MM.1S (cell line): ENCODE data around the gene ATXN1.

Experiments used
- DNase-seq: peaks from one replicate; pipeline ENCODE4 v3.0.0-alpha.2; 2015
- H2AFZ ChIP-seq: fragments of 300-600 bp; sonication (generic); 2 replicates; pipeline ENCODE4 v1.6.0; 2016; ENCODE audit warnings: antibody characterized with exemption, low read length
- H3F3A ChIP-seq: fragments of 300-600 bp; sonication (generic); 2 replicates; pipeline ENCODE4 v1.6.1; 2016; ENCODE audit warnings: mild to moderate bottlenecking, antibody characterized with exemption, low read length, moderate library complexity, mixed read lengths; ENCODE audit not compliant: insufficient read depth
- H3K27ac ChIP-seq: fragments of 300-600 bp; sonication (generic); 2 replicates; pipeline ENCODE4 v1.5.1; 2016; ENCODE audit warnings: mild to moderate bottlenecking, low read length
- H3K27me3 ChIP-seq: fragments of 300-600 bp; sonication (generic); replicated peaks from 2 replicates; pipeline ENCODE4 v1.6.0; 2016; ENCODE audit warnings: low read length; ENCODE audit not compliant: insufficient read depth
- H3K36me3 ChIP-seq: fragments of 300-600 bp; sonication (generic); replicated peaks from 2 replicates; pipeline ENCODE4 v1.6.1; 2016; ENCODE audit warnings: mild to moderate bottlenecking, low read length, mixed read lengths; ENCODE audit not compliant: insufficient read depth
- H3K4me1 ChIP-seq: fragments of 300-600 bp; sonication (generic); 2 replicates; pipeline ENCODE4 v1.6.1; 2016; ENCODE audit warnings: low read length, mixed read lengths
- H3K4me2 ChIP-seq: fragments of 300-600 bp; sonication (generic); 2 replicates; pipeline ENCODE4 v1.6.0; 2016; ENCODE audit warnings: low read depth, low read length
- H3K4me3 ChIP-seq: fragments of 300-600 bp; sonication (generic); 2 replicates; pipeline ENCODE4 v1.5.1; 2016; ENCODE audit warnings: low read length, mixed read lengths
- H3K79me2 ChIP-seq: fragments of 300-600 bp; sonication (generic); 2 replicates; pipeline ENCODE4 v1.6.1; 2016; ENCODE audit warnings: mixed run types, low read length, mixed read lengths
- H3K9ac ChIP-seq: fragments of 300-600 bp; sonication (generic); 2 replicates; pipeline ENCODE4 v1.6.1; 2016; ENCODE audit warnings: low read length, mixed read lengths
- H3K9me2 ChIP-seq: fragments of 300-600 bp; sonication (generic); replicated peaks from 2 replicates; pipeline ENCODE4 v1.6.1; 2016; ENCODE audit warnings: mild to moderate bottlenecking, low read length, mixed read lengths; ENCODE audit not compliant: insufficient read depth
- H3K9me3 ChIP-seq: fragments of 300-600 bp; sonication (generic); replicated peaks from 2 replicates; pipeline ENCODE4 v1.6.1; 2016; ENCODE audit warnings: mild to moderate bottlenecking, low read length, mixed read lengths; ENCODE audit not compliant: insufficient read depth
- H4K20me1 ChIP-seq: fragments of 300-600 bp; sonication (generic); 2 replicates; pipeline ENCODE4 v1.6.1; 2016; ENCODE audit warnings: mild to moderate bottlenecking, low read length, moderate library complexity, mixed read lengths; ENCODE audit not compliant: insufficient read depth
- EZH2 ChIP-seq: fragments of 300-600 bp; sonication (generic); optimal IDR thresholded peaks from 2 replicates; pipeline ENCODE3; 2017; ENCODE audit warnings: low read depth, mild to moderate bottlenecking, antibody characterized with exemption, low read length, mixed read lengths
- EZH2phosphoT487 ChIP-seq: fragments of 300-600 bp; sonication (generic); IDR thresholded peaks from 2 replicates; pipeline ENCODE4 v1.6.1; 2018; ENCODE audit warnings: antibody characterized with exemption, low read length
- TF ChIP-seq, protein P1 (sequence below): fragments of 300-600 bp; sonication (generic); IDR thresholded peaks from 2 replicates; pipeline ENCODE4 v1.5.1; 2016; ENCODE audit warnings: antibody characterized with exemption, low read length, mixed read lengths

Gene ATXN1

DNA sequence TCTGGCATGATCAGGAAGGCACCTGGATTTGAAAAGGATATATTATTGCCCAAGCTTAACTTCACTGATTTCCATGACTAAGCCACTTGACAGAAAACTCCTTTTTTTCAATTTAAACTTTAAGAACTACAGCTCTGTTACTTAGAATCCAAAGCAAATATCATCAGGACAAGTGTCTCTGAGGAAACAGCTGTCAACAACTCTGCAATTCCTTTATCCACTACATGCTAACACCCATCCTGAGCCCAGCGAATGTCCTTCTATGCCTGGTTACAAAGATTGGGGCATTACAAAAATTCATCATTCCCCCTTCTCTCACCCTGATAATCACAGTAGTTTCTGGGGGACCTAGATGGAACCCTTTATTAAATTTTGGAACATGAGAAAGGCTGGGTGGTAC, 386.1 kb downstream of the ATXN1 start:
- H2AFZ ChIP-seq = no peak overlapping the region
- H3K4me1 ChIP-seq = no peaks in the 10 kb centered on the region
- H3K27ac ChIP-seq = no peak overlapping the region
- DNase-seq = no peak
- H3K36me3 ChIP-seq = no peaks in the 10 kb centered on the region
- H4K20me1 ChIP-seq = no peaks in the 10 kb centered on the region
- no peak overlapping the region for H3K4me2 ChIP-seq
- no peaks in the 10 kb centered on the region for H3K9me2 ChIP-seq
- H3K27me3 ChIP-seq = no peaks in the 10 kb centered on the region
- H3K4me3 ChIP-seq = no peak overlapping the region
- H3K79me2 ChIP-seq = no peaks in the 10 kb centered on the region
- no peaks in the 10 kb centered on the region for H3F3A ChIP-seq
- no peaks in the 10 kb centered on the region for H3K9me3 ChIP-seq
- H3K9ac ChIP-seq = no peak overlapping the region
- no peak for TF ChIP-seq EZH2phosphoT487
- no peak for TF ChIP-seq EZH2
- TF ChIP-seq, protein P1, sequence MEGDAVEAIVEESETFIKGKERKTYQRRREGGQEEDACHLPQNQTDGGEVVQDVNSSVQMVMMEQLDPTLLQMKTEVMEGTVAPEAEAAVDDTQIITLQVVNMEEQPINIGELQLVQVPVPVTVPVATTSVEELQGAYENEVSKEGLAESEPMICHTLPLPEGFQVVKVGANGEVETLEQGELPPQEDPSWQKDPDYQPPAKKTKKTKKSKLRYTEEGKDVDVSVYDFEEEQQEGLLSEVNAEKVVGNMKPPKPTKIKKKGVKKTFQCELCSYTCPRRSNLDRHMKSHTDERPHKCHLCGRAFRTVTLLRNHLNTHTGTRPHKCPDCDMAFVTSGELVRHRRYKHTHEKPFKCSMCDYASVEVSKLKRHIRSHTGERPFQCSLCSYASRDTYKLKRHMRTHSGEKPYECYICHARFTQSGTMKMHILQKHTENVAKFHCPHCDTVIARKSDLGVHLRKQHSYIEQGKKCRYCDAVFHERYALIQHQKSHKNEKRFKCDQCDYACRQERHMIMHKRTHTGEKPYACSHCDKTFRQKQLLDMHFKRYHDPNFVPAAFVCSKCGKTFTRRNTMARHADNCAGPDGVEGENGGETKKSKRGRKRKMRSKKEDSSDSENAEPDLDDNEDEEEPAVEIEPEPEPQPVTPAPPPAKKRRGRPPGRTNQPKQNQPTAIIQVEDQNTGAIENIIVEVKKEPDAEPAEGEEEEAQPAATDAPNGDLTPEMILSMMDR = no peak

DNA sequence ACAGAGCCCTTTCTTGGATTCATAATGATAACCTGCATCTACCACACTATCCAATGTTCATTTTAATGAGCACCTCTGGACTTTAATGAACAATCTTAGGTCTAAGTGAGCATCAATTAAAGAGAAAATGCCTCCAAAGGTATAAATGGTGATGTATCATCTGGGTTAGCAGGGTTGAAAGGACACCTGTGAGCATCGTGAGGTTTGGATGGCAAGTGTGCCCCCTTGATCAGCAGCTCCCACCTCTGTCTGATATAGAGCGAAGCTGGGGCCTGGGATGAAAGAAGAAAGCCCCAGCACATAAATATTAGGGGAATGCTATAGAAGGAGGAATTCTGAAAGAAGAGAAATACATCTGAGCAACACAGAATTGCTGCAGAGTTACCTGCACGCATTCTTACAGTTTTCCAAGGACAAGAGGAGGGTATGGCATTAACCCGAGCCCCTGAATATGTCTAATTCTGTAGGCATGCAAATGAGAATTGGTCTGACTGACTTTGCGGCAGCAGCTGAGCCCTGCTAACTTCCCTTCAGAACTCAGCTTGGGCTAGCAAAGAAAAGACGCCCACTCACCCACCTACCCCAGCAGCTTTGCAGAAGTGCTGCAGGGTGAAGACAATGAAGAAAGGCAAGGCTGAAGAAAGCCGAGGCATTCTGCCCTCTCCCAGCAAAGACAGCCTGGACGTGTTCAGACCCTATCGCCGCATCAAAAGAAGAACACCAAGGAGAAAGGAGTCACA, 386.6 kb downstream of the ATXN1 start:
- Histone ChIP-seq H3K27me3 (no peaks in the 10 kb centered on the region), H3K4me1 (no peaks in the 10 kb centered on the region), H3K4me2 (no peak overlapping the region), H2AFZ (no peak overlapping the region), H3K4me3 (no peak overlapping the region), H3K9me3 (no peaks in the 10 kb centered on the region), H4K20me1 (no peaks in the 10 kb centered on the region), H3K36me3 (no peaks in the 10 kb centered on the region), H3K27ac (no peak overlapping the region), H3K9me2 (no peaks in the 10 kb centered on the region), H3F3A (no peaks in the 10 kb centered on the region), H3K79me2 (no peaks in the 10 kb centered on the region), H3K9ac (no peak overlapping the region)
- no peak for DNase-seq
- TF ChIP-seq, protein P1 = no peak
- TF ChIP-seq EZH2phosphoT487 (no peak), EZH2 (no peak)

GRCh38 chr6:16374016-16374415, 387.2 kb downstream of the ATXN1 start:
- Histone ChIP-seq H3K4me2 (no peak overlapping the region), H3F3A (no peaks in the 10 kb centered on the region), H2AFZ (no peak overlapping the region), H3K27me3 (no peaks in the 10 kb centered on the region), H3K9me2 (no peaks in the 10 kb centered on the region), H3K27ac (no peak overlapping the region), H3K4me1 (no peaks in the 10 kb centered on the region), H3K9me3 (no peaks in the 10 kb centered on the region), H3K9ac (no peak overlapping the region), H3K4me3 (no peak overlapping the region), H3K79me2 (no peaks in the 10 kb centered on the region), H3K36me3 (no peaks in the 10 kb centered on the region), H4K20me1 (no peaks in the 10 kb centered on the region)
- no peak for DNase-seq
- TF ChIP-seq EZH2 (no peak), EZH2phosphoT487 (no peak)
- TF ChIP-seq, protein P1 = no peak
